ENCODE results near the gene PLSCR5. TPM values are rescaled to one million over a fixed set of nuclear protein-coding genes. Genes with fewer than 3 reads are reported as not detected.

The PLSCR5 gene
- total RNA-seq, 3 donors from 2014 or later (not counting 1 experiment from before 2014, with no cell fraction given), result not detected

Other genes with a start within 250 kb of the PLSCR5 start
- under 1 TPM in 1 of 3 donors, not detected in 2; 0.38 TPM for gene PLSCR2, start 135.8 kb downstream of the PLSCR5 start, total RNA-seq
- gene PLSCR1, start 60.7 kb downstream of the PLSCR5 start, total RNA-seq, result 10 to 100 TPM; 24.2 to 38.2 (median 35.2) TPM

Data from natural killer cell (primary cell).